Stimulated activated CD8-positive, alpha-beta memory T cell treated with anti-CD3 and anti-CD28 coated beads, Interleukin-4, amount 100 ng/mL, for 24 hours (primary cell): ENCODE measurements around the gene CNOT2.
"Not testable (repeated sequence)": the region's sequence is repeated elsewhere in the genome, so short reads cannot be mapped to it uniquely, and the experiment has no call there.

Experiments
- DNase-seq: peaks from one replicate; pipeline ENCODE4 v3.0.0-alpha.2; 2020; ENCODE audit warnings: low read depth

Gene CNOT2

GRCh38 chr12:70251661-70252060, 8.4 kb downstream of the CNOT2 start:
- no peak for DNase-seq

DNA sequence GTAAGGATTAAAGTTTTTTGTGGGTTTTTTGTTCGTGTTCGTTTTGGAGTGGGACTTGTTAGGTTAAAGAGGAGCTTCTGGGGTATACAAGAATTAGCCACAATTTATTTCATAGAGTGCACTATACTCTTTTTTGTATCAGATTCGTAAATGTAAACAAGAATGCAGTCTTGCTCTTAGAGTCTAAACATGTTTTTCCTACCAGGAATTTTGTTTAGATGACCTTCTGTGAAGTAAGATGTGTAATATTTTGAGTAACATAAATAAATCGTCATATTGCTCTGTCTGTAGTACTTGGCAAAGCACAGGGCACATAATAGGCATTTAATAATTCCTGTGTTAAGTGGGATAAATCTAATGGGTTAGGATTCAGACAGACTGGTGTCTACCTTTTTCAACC, 9.6 kb downstream of the CNOT2 start:
- no peak for DNase-seq

DNA sequence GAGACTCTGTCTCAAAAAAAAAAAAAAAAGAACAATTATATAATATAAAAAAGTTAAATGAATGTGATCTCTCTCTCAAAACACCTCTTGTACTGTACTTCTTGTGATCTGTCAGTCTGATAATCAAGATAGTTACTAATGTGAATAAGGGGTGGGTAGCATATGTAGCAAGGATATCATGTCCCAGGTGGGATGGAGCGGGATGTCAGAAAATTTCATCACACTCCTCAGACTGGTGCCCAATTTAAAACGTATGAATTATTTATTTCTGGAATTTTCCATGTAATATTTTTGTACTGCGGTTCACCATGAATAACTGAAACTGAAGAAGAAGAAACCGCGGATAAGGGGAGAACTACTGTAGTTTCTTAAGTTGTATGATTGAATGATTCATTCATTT, 11.0 kb downstream of the CNOT2 start:
- no peak for DNase-seq

DNA sequence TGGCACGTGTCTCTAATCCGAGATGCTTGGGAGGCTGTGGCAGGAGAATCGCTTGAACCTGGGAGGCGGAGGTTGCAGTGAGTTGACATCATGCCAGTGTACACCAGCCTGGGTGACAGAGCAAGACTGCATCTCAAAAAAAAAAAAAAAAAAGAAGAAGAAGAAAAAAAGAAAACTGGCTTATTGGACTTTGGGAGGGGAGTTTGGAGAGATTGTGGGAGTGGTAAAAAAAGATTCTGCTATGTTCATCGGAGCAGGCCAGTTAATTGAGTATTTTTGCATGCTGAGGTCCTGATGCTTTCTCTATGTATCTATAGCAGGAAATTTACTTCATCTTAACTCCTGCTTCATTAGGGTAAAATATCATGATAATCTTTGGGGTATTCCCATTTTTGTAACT, 11.6 kb downstream of the CNOT2 start:
- DNase-seq = no peak

DNA sequence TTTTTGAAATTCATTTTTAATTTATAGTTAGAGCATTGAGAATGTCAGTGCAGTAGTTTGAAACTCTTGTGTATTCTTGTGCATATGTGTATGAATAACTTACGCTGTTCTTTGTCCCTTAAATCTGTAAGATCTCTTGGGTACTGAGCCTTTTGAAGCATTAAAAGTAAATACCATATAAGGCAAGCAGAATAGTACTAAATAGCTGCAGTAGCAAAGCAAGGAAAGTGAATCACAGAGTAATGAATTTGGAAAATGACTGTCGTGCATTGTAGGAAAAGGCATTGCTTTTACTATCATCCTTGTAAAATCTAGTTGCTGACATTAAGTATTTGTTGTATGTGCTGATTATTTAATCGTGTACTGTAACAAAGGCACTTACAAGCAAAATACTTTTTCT, 12.1 kb downstream of the CNOT2 start:
- DNase-seq = no peak

GRCh38 chr12:70258605-70259403, 15.6 kb downstream of the CNOT2 start:
- no peak for DNase-seq

DNA sequence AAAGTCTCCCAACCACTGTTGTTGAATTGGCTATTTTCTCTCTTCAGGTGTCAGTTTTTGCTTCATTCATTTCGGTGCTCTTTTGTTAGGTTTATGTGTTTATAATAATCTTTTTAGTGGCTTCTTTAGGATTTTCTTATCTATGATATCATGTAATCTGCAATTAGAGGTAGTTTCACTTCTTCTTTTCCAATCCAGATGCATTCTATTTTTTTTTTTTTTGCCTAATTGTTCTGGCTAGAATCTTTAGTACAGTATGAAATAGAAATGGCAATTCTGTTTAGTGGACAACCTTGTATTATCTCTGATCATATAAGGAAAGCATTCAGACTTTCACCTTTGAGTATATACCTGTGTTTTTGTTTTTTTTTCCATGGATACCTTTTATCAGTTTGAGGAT, 17.4 kb downstream of the CNOT2 start:
- DNase-seq = no peak

GRCh38 chr12:70264067-70264867, 21.0 kb downstream of the CNOT2 start:
- no peak for DNase-seq

GRCh38 chr12:70265132-70265531, 21.9 kb downstream of the CNOT2 start:
- DNase-seq = no peak

DNA sequence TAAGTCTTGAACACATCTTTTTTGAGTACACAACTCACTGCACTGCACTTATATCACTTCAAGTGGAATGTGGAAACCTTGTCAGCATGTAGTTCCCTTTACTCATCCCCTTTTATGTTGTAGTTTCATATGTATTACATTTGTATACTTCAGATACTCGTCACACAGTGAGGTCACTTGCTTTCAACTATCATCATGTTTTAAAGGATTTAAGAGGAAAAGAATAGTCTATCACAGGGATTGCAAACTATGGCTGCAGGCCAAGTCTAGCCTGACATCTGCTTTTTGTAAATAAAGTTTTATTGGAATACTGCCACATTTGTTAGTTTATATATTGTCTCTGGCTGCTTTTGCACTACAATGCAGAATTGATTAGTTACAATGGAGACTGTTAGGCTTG, 24.3 kb downstream of the CNOT2 start:
- DNase-seq = no peak

GRCh38 chr12:70268972-70269371, 25.7 kb downstream of the CNOT2 start:
- DNase-seq = no peak

- DNase-seq = no peak
These were observed 26.9 kb downstream of the CNOT2 start for GRCh38 chr12:70270108-70270507.

- no peak for DNase-seq
These were observed 27.8 kb downstream of the CNOT2 start for GRCh38 chr12:70271025-70271424.

- no peak for DNase-seq
These were observed 29.3 kb downstream of the CNOT2 start for GRCh38 chr12:70272510-70272909.

GRCh38 chr12:70275045-70275444, 31.8 kb downstream of the CNOT2 start:
- no peak for DNase-seq

DNA sequence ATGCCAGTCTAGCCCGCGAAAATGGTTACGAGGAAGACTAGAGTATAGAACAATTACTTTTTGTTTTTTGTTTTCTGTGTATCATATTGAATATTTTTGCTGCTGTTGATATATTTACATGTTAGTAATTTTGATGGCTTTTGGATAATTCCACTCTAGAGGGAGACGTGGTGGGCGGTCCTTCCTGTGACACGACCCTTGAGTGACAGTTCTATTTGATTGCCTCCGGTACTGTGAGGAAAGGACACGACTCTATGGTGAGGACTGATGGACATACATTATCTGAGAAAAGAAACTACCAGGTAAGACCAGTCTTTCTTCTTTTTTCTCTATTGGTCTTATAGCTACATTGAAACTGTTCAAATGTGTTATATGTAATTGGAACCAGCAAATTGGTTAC, 34.7 kb downstream of the CNOT2 start:
- no peak for DNase-seq

DNA sequence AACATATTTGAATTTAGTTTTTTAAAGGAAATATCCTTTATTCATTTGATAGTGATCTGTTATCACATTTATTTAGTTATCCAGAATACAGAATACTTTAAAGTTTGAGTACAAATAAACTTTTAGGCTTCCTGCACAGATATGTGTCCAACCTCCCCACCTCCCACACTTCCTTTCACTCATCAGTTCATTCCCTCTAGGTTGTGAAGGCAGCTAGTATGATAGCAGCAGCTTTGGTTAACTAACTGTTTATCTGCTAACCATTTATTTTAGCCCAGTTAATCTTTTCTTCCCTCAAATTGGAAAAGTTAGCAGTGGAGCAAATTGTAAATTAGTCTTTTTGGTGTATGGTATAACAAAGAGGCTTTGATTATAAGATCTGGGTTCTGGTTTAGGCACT, 35.7 kb downstream of the CNOT2 start:
- DNase-seq = no peak

DNA sequence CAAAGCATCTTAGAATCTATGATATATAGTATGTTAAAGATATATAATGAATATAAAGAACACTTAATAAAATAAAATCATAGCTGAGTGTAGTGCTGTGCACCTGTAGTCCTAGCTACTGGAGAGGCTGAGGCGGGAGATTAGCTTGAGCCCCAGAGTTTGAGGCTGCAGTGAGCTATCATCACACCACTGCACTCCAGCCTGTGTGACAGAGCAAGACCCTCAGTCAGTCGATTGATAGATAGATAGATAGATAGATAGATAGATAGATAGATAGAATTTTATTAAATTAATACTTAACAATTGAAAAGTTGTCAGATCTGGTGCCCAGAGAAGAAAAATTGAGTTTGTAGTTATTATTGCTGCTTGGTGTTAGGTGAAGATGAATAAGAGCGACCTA, 40.0 kb downstream of the CNOT2 start:
- no peak for DNase-seq

DNA sequence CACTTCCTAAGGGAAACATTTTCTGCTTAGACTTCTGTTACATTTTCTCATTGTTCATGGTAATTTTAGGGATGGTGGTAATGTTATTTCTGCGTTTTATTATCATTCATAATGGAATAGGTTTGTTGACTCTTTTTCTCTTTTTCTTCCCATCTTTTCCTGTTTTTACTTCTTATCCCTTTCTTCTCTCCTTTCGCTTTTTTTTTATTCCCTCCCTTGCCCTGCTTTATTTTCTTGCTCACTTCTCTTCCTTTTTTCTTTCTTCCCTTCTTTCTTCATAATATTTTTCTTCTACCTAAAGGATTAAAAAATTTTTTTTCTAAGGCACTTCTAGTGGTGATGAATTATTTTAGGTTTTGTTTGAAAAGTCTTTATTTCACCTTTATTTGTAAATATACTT, 45.6 kb downstream of the CNOT2 start:
- no peak for DNase-seq

GRCh38 chr12:70290116-70290515, 46.9 kb downstream of the CNOT2 start:
- DNase-seq = no peak

DNA sequence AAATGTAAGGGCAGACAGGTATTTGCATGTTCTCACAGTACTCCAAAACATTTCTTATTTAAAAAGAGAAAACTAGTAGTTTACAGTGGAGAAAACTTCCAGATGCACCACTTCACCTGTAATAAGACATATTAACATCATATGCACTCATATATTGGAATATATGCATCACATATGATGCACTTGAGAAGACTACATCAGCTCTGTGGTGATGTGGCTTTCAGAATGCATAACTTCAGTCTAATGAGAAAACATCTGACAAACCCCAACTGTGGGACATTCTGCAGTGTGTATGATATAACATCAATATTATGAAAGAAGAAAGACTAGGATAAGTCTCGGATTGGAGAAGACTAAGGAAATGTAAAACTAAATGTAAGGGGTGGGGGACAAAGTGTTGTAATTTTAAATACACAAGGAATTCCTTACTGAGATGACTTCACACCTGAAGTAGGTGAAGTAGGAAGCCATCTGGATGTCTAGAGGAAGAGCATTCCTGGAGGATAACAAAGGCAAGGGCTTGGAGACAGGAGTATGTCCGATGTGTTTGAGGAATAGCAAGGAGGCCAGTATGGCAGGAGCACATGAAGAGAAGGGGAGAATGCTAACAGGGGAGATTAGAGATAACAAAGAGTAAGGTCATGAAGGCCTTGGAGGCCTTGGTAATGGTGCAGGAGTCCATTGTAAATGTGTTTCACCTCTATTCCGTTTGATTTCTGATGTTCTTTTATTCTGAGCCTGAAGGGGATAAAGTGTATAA, 49.0 kb downstream of the CNOT2 start:
- DNase-seq = no peak

GRCh38 chr12:70304684-70305555, 61.7 kb downstream of the CNOT2 start:
- not testable (repeated sequence) for DNase-seq
